ENCODE data around the gene NFX1. TPM values are rescaled to one million over a fixed set of nuclear protein-coding genes. Genes with fewer than 3 reads are reported as not detected.

Gene NFX1
- total and polyA plus RNA-seq, 9 of the 15 experiments (the other 6 are each of a cell fraction or from before 2014, with no cell fraction given), result 8.8 to 38.9 (median 26.8) TPM

DNA sequence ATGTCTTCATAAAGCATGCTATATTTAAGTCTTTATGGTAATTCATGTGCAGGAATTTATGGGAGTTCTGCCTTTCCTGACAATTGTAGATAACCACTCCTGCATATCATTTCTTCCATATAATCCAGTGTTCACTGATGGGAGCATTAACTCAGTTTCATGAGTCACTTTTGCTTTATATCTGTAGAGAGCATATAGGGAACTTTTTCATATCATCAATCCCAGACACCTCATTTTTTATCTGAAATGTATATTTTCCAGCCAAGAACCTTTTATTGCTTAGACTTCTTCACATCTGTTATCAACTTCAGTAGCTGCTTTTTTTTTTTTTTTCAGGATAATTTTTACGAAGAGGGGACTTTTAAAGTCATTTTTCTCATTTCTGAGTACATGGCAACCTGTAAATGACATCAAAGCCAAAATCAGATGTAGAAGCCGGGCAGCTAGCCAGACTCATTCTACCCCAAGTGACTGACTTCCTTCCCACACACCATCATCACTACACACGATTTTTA is 41.1 kb downstream of the NFX1 start (continued):
- TF ChIP-seq, protein P1, sequence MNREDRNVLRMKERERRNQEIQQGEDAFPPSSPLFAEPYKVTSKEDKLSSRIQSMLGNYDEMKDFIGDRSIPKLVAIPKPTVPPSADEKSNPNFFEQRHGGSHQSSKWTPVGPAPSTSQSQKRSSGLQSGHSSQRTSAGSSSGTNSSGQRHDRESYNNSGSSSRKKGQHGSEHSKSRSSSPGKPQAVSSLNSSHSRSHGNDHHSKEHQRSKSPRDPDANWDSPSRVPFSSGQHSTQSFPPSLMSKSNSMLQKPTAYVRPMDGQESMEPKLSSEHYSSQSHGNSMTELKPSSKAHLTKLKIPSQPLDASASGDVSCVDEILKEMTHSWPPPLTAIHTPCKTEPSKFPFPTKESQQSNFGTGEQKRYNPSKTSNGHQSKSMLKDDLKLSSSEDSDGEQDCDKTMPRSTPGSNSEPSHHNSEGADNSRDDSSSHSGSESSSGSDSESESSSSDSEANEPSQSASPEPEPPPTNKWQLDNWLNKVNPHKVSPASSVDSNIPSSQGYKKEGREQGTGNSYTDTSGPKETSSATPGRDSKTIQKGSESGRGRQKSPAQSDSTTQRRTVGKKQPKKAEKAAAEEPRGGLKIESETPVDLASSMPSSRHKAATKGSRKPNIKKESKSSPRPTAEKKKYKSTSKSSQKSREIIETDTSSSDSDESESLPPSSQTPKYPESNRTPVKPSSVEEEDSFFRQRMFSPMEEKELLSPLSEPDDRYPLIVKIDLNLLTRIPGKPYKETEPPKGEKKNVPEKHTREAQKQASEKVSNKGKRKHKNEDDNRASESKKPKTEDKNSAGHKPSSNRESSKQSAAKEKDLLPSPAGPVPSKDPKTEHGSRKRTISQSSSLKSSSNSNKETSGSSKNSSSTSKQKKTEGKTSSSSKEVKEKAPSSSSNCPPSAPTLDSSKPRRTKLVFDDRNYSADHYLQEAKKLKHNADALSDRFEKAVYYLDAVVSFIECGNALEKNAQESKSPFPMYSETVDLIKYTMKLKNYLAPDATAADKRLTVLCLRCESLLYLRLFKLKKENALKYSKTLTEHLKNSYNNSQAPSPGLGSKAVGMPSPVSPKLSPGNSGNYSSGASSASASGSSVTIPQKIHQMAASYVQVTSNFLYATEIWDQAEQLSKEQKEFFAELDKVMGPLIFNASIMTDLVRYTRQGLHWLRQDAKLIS (CRISPR knock-in tag; IDR thresholded peaks at IDR 0.05), result no peak
- TF ChIP-seq ARID1B (IDR thresholded peaks at IDR 0.05), result peak; percentile 93
- TF ChIP-seq ARNT (IDR thresholded peaks at IDR 0.05), result no peak; a peak in 1 of 4 replicates
- TF ChIP-seq MTA2 (IDR thresholded peaks at IDR 0.05; ENCODE audit: low read depth), result peak; percentile 83
- no peak for TF ChIP-seq PHTF2 (CRISPR knock-in tag; IDR thresholded peaks at IDR 0.05)
- 0 out of 2 replicates have a peak, but pooled peaks have one; percentile 13 for TF ChIP-seq SPI1 (IDR thresholded peaks at IDR 0.05; ENCODE audit: borderline replicate concordance, low read depth, low read length)
- 0 out of 2 replicates have a peak, but pooled peaks have one; percentile 38 for TF ChIP-seq KHSRP (IDR thresholded peaks at IDR 0.05)
- TF ChIP-seq, protein P2, sequence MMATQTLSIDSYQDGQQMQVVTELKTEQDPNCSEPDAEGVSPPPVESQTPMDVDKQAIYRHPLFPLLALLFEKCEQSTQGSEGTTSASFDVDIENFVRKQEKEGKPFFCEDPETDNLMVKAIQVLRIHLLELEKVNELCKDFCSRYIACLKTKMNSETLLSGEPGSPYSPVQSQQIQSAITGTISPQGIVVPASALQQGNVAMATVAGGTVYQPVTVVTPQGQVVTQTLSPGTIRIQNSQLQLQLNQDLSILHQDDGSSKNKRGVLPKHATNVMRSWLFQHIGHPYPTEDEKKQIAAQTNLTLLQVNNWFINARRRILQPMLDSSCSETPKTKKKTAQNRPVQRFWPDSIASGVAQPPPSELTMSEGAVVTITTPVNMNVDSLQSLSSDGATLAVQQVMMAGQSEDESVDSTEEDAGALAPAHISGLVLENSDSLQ (IDR thresholded peaks at IDR 0.05), result 0 out of 2 replicates have a peak, but pooled peaks have one; percentile 4
- TF ChIP-seq NCOR1 (IDR thresholded peaks at IDR 0.05), result peak; percentile 86
- peak; percentile 74 for TF ChIP-seq PHB2 (IDR thresholded peaks at IDR 0.05; ENCODE audit: low read depth)
- peak; percentile 57; the same call in 1 of the 2 replicates for TF ChIP-seq STAT5A (IDR thresholded peaks at IDR 0.05; ENCODE audit: borderline replicate concordance, low read length)
- no peak for TF ChIP-seq MAFF (IDR thresholded peaks at IDR 0.05; ENCODE audit: low read length)
- TF ChIP-seq, protein P3, sequence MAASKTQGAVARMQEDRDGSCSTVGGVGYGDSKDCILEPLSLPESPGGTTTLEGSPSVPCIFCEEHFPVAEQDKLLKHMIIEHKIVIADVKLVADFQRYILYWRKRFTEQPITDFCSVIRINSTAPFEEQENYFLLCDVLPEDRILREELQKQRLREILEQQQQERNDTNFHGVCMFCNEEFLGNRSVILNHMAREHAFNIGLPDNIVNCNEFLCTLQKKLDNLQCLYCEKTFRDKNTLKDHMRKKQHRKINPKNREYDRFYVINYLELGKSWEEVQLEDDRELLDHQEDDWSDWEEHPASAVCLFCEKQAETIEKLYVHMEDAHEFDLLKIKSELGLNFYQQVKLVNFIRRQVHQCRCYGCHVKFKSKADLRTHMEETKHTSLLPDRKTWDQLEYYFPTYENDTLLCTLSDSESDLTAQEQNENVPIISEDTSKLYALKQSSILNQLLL (CRISPR knock-in tag; IDR thresholded peaks at IDR 0.05; ENCODE audit: borderline replicate concordance), result no peak
- no peak for TF ChIP-seq KAT2B (IDR thresholded peaks at IDR 0.05; ENCODE audit: low read depth, low read length)
- TF ChIP-seq, protein P4, sequence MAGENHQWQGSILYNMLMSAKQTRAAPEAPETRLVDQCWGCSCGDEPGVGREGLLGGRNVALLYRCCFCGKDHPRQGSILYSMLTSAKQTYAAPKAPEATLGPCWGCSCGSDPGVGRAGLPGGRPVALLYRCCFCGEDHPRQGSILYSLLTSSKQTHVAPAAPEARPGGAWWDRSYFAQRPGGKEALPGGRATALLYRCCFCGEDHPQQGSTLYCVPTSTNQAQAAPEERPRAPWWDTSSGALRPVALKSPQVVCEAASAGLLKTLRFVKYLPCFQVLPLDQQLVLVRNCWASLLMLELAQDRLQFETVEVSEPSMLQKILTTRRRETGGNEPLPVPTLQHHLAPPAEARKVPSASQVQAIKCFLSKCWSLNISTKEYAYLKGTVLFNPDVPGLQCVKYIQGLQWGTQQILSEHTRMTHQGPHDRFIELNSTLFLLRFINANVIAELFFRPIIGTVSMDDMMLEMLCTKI (IDR thresholded peaks at IDR 0.05; ENCODE audit: partially characterized antibody), result no peak
- TF ChIP-seq TOE1 (IDR thresholded peaks at IDR 0.05; ENCODE audit: borderline replicate concordance), result no peak
- TF ChIP-seq TOE1 (CRISPR knock-in tag; IDR thresholded peaks at IDR 0.05; ENCODE audit: borderline replicate concordance, low read depth), result no peak
- TF ChIP-seq, protein P5, sequence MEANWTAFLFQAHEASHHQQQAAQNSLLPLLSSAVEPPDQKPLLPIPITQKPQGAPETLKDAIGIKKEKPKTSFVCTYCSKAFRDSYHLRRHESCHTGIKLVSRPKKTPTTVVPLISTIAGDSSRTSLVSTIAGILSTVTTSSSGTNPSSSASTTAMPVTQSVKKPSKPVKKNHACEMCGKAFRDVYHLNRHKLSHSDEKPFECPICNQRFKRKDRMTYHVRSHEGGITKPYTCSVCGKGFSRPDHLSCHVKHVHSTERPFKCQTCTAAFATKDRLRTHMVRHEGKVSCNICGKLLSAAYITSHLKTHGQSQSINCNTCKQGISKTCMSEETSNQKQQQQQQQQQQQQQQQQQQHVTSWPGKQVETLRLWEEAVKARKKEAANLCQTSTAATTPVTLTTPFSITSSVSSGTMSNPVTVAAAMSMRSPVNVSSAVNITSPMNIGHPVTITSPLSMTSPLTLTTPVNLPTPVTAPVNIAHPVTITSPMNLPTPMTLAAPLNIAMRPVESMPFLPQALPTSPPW (CRISPR knock-in tag; IDR thresholded peaks at IDR 0.05), result no peak
- TF ChIP-seq SMARCE1 (IDR thresholded peaks at IDR 0.05), result peak; percentile 84
- TF ChIP-seq FOXM1 (IDR thresholded peaks at IDR 0.05; ENCODE audit: low read depth), result peak; percentile 76
- TF ChIP-seq FOXM1 (CRISPR knock-in tag; IDR thresholded peaks at IDR 0.05; ENCODE audit: low read depth), result no peak

Measured in K562 (cell line).